SK-N-SH treated with all-trans-retinoic acid at 6 μM for 48 hours (cell line): Measurements from ENCODE around the gene SYCP2.
"Not testable (repeated sequence)": the region's sequence is repeated elsewhere in the genome, so short reads cannot be mapped to it uniquely, and the experiment has no call there.

ENCODE experiments used
- ATAC-seq: fragments of 200-7000 bp; cut with Tn5 transposase; 3 replicates; pipeline ENCODE4 v1.9.1; 2020; ENCODE audit warnings: mild to moderate bottlenecking, moderate library complexity
- BACH2 ChIP-seq: fragments of 250-450 bp; sonication (Bioruptor Pico); IDR thresholded peaks from 2 replicates; pipeline ENCODE4 v1.9.0; 2021; ENCODE audit warnings: mild to moderate bottlenecking, borderline replicate concordance
- CREB5 ChIP-seq: fragments of 250-450 bp; sonication (Bioruptor Pico); IDR thresholded peaks from 2 replicates; pipeline ENCODE4 v1.5.1; 2020; ENCODE audit warnings: low read depth, mild to moderate bottlenecking, moderate library complexity
- ESRRG ChIP-seq: fragments of 250-450 bp; sonication (Bioruptor Pico); IDR thresholded peaks from 2 replicates; pipeline ENCODE4 v1.6.1; 2021; ENCODE audit warnings: mild to moderate bottlenecking
- GLIS3 ChIP-seq: fragments of 250-450 bp; sonication (Bioruptor Pico); IDR thresholded peaks from 2 replicates; pipeline ENCODE4 v1.5.0; 2020; ENCODE audit warnings: mild to moderate bottlenecking, moderate library complexity
- ISL1 ChIP-seq: fragments of 250-450 bp; sonication (Bioruptor Pico); IDR thresholded peaks from 2 replicates; pipeline ENCODE4 v2.1.2; 2022; ENCODE audit warnings: mild to moderate bottlenecking, moderate library complexity
- OSR1 ChIP-seq: fragments of 250-450 bp; sonication (Bioruptor Pico); IDR thresholded peaks from 2 replicates; pipeline ENCODE4 v1.8.0; 2022; ENCODE audit warnings: moderate library complexity, mild to moderate bottlenecking, inconsistent platforms
- PPARA ChIP-seq: fragments of 250-450 bp; sonication (Bioruptor Pico); IDR thresholded peaks from 2 replicates; pipeline ENCODE4 v1.5.0; 2020; ENCODE audit warnings: mild to moderate bottlenecking, borderline replicate concordance
- RARB ChIP-seq: fragments of 250-450 bp; sonication (Bioruptor Pico); IDR thresholded peaks from 2 replicates; pipeline ENCODE4 v1.8.0; 2021; ENCODE audit warnings: mild to moderate bottlenecking, moderate library complexity
- SNAI2 ChIP-seq: fragments of 250-450 bp; sonication (Bioruptor Pico); IDR thresholded peaks from 2 replicates; pipeline ENCODE4 v1.5.0; 2020; ENCODE audit warnings: mild to moderate bottlenecking, moderate library complexity
- TCF4 ChIP-seq: fragments of 250-450 bp; sonication (Bioruptor Pico); IDR thresholded peaks from 2 replicates; pipeline ENCODE4 v1.8.0; 2021; ENCODE audit warnings: mild to moderate bottlenecking, moderate library complexity, borderline replicate concordance
- TOX ChIP-seq: fragments of 250-450 bp; sonication (Bioruptor Pico); IDR thresholded peaks from 2 replicates; pipeline ENCODE4 v1.8.0; 2021; ENCODE audit warnings: mild to moderate bottlenecking, moderate library complexity, borderline replicate concordance
- ZC3H10 ChIP-seq: fragments of 250-450 bp; sonication (Bioruptor Pico); IDR thresholded peaks from 2 replicates; pipeline ENCODE4 v1.5.1; 2021; ENCODE audit warnings: mild to moderate bottlenecking, moderate library complexity
- ZFP3 ChIP-seq: fragments of 250-450 bp; sonication (Bioruptor Pico); IDR thresholded peaks from 2 replicates; pipeline ENCODE4 v1.5.0; 2020; ENCODE audit warnings: mild to moderate bottlenecking, moderate library complexity
- ZFP30 ChIP-seq: fragments of 450-650 bp; formaldehyde crosslinking; IDR thresholded peaks from 2 replicates; pipeline ENCODE4 v1.5.0; 2022; ENCODE audit warnings: mild to moderate bottlenecking, moderate library complexity
- ZNF565 ChIP-seq: fragments of 450-650 bp; formaldehyde crosslinking; conservative IDR thresholded peaks from 2 replicates; pipeline ENCODE4 v1.5.0; 2020; ENCODE audit warnings: low read depth, mild to moderate bottlenecking, moderate library complexity
- ZNF70 ChIP-seq: fragments of 450-650 bp; formaldehyde crosslinking; IDR thresholded peaks from 2 replicates; pipeline ENCODE4 v1.5.0; 2020; ENCODE audit warnings: mild to moderate bottlenecking, moderate library complexity
- ZNF8 ChIP-seq: fragments of 450-650 bp; formaldehyde crosslinking; IDR thresholded peaks from 2 replicates; pipeline ENCODE4 v1.5.0; 2020; ENCODE audit warnings: mild to moderate bottlenecking, moderate library complexity
- TF ChIP-seq, protein P1 (sequence below): fragments of 250-450 bp; sonication (Bioruptor Pico); IDR thresholded peaks from 2 replicates; pipeline ENCODE4 v1.5.0; 2020; ENCODE audit warnings: mild to moderate bottlenecking, moderate library complexity
- TF ChIP-seq, protein P2 (sequence below): fragments of 250-450 bp; sonication (Bioruptor Pico); IDR thresholded peaks from 2 replicates; pipeline ENCODE4 v1.5.1; 2021; ENCODE audit warnings: mild to moderate bottlenecking, moderate library complexity
- TF ChIP-seq, protein P3 (sequence below): fragments of 250-450 bp; sonication (Bioruptor Pico); IDR thresholded peaks from 2 replicates; pipeline ENCODE4 v1.8.0; 2021; ENCODE audit warnings: low read depth, mild to moderate bottlenecking, moderate library complexity, borderline replicate concordance
- TF ChIP-seq, protein P4 (sequence below): fragments of 250-450 bp; sonication (Bioruptor Pico); IDR thresholded peaks from 2 replicates; pipeline ENCODE4 v1.8.0; 2020; ENCODE audit warnings: mild to moderate bottlenecking, moderate library complexity, borderline replicate concordance

SYCP2 gene

DNA sequence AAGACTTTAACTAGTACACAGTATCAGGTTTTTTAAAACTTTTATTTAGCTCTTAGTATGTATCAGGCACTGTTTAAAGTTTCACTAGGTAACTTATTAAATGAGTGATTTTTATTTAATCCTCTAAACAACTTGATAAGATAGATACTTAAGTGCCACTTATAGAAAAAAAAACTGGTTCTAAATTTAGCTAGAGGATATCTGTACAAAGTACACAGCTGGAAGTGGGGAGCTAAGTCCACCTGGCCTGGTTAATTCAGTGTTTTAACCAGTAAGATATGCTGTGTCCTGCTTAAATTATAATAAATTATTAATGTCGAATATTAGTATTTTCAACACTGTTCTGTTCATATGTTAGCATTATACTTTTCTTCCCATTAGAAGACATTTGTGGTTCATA, 37.5 kb downstream of the SYCP2 start:
- TF ChIP-seq BACH2 (CRISPR knock-in tag) (no peak), ZC3H10 (CRISPR knock-in tag) (no peak), RARB (CRISPR knock-in tag) (no peak), ESRRG (no peak), ISL1 (no peak)
- TF ChIP-seq, protein P1, sequence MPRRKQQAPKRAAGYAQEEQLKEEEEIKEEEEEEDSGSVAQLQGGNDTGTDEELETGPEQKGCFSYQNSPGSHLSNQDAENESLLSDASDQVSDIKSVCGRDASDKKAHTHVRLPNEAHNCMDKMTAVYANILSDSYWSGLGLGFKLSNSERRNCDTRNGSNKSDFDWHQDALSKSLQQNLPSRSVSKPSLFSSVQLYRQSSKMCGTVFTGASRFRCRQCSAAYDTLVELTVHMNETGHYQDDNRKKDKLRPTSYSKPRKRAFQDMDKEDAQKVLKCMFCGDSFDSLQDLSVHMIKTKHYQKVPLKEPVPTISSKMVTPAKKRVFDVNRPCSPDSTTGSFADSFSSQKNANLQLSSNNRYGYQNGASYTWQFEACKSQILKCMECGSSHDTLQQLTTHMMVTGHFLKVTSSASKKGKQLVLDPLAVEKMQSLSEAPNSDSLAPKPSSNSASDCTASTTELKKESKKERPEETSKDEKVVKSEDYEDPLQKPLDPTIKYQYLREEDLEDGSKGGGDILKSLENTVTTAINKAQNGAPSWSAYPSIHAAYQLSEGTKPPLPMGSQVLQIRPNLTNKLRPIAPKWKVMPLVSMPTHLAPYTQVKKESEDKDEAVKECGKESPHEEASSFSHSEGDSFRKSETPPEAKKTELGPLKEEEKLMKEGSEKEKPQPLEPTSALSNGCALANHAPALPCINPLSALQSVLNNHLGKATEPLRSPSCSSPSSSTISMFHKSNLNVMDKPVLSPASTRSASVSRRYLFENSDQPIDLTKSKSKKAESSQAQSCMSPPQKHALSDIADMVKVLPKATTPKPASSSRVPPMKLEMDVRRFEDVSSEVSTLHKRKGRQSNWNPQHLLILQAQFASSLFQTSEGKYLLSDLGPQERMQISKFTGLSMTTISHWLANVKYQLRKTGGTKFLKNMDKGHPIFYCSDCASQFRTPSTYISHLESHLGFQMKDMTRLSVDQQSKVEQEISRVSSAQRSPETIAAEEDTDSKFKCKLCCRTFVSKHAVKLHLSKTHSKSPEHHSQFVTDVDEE (CRISPR knock-in tag): no peak
- TF ChIP-seq, protein P2, sequence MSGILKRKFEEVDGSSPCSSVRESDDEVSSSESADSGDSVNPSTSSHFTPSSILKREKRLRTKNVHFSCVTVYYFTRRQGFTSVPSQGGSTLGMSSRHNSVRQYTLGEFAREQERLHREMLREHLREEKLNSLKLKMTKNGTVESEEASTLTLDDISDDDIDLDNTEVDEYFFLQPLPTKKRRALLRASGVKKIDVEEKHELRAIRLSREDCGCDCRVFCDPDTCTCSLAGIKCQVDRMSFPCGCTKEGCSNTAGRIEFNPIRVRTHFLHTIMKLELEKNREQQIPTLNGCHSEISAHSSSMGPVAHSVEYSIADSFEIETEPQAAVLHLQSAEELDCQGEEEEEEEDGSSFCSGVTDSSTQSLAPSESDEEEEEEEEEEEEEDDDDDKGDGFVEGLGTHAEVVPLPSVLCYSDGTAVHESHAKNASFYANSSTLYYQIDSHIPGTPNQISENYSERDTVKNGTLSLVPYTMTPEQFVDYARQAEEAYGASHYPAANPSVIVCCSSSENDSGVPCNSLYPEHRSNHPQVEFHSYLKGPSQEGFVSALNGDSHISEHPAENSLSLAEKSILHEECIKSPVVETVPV (CRISPR knock-in tag): no peak
- TF ChIP-seq, all 23 proteins: peak for 0
- ATAC-seq: no peak

DNA sequence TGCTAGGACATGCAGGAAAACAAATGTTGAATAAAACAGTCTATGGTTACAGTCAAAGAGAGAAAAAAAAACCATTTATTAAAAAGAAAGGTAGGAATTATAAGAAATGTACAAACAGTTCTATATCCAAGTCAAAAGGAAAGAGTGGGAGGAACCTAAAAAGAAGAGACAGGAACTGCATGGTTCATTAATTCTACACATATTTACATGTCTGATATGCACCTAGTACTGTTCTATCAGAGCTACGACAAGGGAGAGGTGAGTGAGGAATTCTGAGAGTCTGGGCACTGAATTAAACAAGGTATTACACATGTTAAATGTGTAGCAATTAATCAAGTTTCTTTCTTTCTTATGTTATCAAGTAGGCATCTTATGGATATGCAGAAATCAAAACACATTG, 41.9 kb downstream of the SYCP2 start:
- no peak for TF ChIP-seq ZFP3 (CRISPR knock-in tag)
- TF ChIP-seq ESRRG: no peak
- TF ChIP-seq CREB5 (CRISPR knock-in tag): no peak
- TF ChIP-seq TOX (CRISPR knock-in tag): no peak
- TF ChIP-seq, protein P3, sequence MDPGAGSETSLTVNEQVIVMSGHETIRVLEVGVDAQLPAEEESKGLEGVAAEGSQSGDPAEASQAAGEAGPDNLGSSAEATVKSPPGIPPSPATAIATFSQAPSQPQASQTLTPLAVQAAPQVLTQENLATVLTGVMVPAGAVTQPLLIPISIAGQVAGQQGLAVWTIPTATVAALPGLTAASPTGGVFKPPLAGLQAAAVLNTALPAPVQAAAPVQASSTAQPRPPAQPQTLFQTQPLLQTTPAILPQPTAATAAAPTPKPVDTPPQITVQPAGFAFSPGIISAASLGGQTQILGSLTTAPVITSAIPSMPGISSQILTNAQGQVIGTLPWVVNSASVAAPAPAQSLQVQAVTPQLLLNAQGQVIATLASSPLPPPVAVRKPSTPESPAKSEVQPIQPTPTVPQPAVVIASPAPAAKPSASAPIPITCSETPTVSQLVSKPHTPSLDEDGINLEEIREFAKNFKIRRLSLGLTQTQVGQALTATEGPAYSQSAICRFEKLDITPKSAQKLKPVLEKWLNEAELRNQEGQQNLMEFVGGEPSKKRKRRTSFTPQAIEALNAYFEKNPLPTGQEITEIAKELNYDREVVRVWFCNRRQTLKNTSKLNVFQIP: no peak
- no peak for TF ChIP-seq RARB (CRISPR knock-in tag)
- no peak for TF ChIP-seq ZFP30 (CRISPR knock-in tag)
- no peak for TF ChIP-seq OSR1 (CRISPR knock-in tag)
- TF ChIP-seq, protein P2 (CRISPR knock-in tag): no peak
- no peak for TF ChIP-seq TCF4 (CRISPR knock-in tag)
- no peak for TF ChIP-seq ZNF70 (CRISPR knock-in tag)
- TF ChIP-seq PPARA: no peak
- ATAC-seq: no peak

DNA sequence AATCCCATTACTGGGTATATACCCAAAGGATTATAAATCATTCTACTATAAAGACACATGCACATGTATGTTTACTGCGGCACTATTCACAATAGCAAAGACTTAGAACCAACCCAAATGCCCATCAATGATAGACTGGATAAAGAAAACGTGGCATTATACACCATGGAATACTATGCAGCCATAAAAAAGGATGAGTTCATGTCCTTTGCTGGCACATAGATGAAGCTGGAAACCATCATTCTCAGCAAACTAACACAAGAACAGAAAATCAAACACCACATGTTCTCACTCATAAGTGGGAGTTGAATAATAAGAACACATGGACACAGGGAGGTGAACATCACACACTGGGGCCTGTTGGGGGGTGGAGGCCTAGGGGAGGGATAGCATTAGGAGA, 43.4 kb downstream of the SYCP2 start:
- not testable (repeated sequence) for ATAC-seq

DNA sequence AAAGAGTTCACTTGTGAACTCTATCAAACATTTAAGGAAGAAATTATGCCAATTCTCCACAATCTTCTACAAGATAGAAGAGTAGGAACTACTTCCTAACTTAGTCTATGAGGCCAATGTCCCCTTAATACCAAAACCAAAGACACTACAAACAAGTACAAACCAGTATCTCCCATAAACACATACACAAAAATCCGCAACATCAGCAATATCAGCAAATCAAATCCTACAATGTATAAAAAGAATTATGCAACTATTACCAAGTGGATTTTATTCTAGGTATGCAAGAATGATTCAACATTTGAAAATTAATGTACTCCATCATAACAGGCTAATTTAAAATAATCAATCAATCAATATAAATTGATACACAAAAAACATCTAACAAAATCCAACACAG, 45.4 kb downstream of the SYCP2 start:
- no peak for ATAC-seq
- TF ChIP-seq GLIS3: no peak
- no peak for TF ChIP-seq PPARA
- no peak for TF ChIP-seq ZNF565

- no peak for ATAC-seq
- TF ChIP-seq ZNF70 (CRISPR knock-in tag) (no peak), SNAI2 (no peak), PPARA (no peak), TCF4 (CRISPR knock-in tag) (no peak), ZNF8 (no peak), RARB (CRISPR knock-in tag) (no peak), GLIS3 (no peak)
- TF ChIP-seq, protein P4, sequence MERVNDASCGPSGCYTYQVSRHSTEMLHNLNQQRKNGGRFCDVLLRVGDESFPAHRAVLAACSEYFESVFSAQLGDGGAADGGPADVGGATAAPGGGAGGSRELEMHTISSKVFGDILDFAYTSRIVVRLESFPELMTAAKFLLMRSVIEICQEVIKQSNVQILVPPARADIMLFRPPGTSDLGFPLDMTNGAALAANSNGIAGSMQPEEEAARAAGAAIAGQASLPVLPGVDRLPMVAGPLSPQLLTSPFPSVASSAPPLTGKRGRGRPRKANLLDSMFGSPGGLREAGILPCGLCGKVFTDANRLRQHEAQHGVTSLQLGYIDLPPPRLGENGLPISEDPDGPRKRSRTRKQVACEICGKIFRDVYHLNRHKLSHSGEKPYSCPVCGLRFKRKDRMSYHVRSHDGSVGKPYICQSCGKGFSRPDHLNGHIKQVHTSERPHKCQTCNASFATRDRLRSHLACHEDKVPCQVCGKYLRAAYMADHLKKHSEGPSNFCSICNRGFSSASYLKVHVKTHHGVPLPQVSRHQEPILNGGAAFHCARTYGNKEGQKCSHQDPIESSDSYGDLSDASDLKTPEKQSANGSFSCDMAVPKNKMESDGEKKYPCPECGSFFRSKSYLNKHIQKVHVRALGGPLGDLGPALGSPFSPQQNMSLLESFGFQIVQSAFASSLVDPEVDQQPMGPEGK: no peak
- TF ChIP-seq, protein P1 (CRISPR knock-in tag): no peak
These were observed 48.9 kb downstream of the SYCP2 start for GRCh38 chr20:59884494-59884893.
